Measurements from ENCODE around the gene GDF11.

GRCh38 chr12:55702861-55703260, 40.1 kb upstream of the GDF11 start:
- TF ChIP-seq CTCF (conservative IDR thresholded peaks at IDR 0.05) (no peak), EZH2 (IDR thresholded peaks at IDR 0.05; ENCODE audit: low read depth) (no peak)

Data from PC-9 (cell line).